Stimulated activated CD8-positive, alpha-beta memory T cell treated with anti-CD3 and anti-CD28 coated beads, Interleukin-15, amount 100 ng/mL, for 4 hours (primary cell): ENCODE measurements around the gene ASB1.
"Not testable (repeated sequence)": the region's sequence is repeated elsewhere in the genome, so short reads cannot be mapped to it uniquely, and the experiment has no call there.

Experiments used
- DNase-seq, 2 donors: peaks; one replicate each; pipeline ENCODE4 v3.0.0-alpha.2; 2020; ENCODE audit warnings: low read depth in 2 of 2

ASB1 gene

GRCh38 chr2:238423561-238424312, 3.0 kb upstream of the ASB1 start:
- no peak for DNase-seq

GRCh38 chr2:238424313-238424700, 2.4 kb upstream of the ASB1 start:
- no peak for DNase-seq

- DNase-seq = no peak
Measured at GRCh38 chr2:238425505-238425978, 1.2 kb upstream of the ASB1 start.

GRCh38 chr2:238425979-238426567, 654 bp upstream of the ASB1 start:
- DNase-seq = no peak

- no peak for DNase-seq
Measured at GRCh38 chr2:238427435-238428162, 872 bp downstream of the ASB1 start.

- no peak for DNase-seq
Measured at GRCh38 chr2:238428866-238429265, 2.1 kb downstream of the ASB1 start.

- DNase-seq = no peak
Measured at GRCh38 chr2:238430781-238431180, 4.1 kb downstream of the ASB1 start.

- no peak for DNase-seq
Measured at GRCh38 chr2:238431456-238431855, 4.7 kb downstream of the ASB1 start.

GRCh38 chr2:238433300-238433915, 6.7 kb downstream of the ASB1 start:
- no peak for DNase-seq

- DNase-seq = no peak
Measured at GRCh38 chr2:238433941-238434845, 7.5 kb downstream of the ASB1 start.

GRCh38 chr2:238434846-238435751, 8.4 kb downstream of the ASB1 start:
- no peak for DNase-seq

- no peak for DNase-seq
Measured at GRCh38 chr2:238435752-238436096, 9.0 kb downstream of the ASB1 start.

- DNase-seq = peak; percentile 19 to 47
Measured at GRCh38 chr2:238438856-238439849, 12.4 kb downstream of the ASB1 start.

GRCh38 chr2:238439917-238440316, 13.2 kb downstream of the ASB1 start:
- DNase-seq = no peak

GRCh38 chr2:238440331-238440730, 13.6 kb downstream of the ASB1 start:
- DNase-seq = no peak

- no peak for DNase-seq
Measured at GRCh38 chr2:238440767-238441166, 14.0 kb downstream of the ASB1 start.

- no peak for DNase-seq
Measured at GRCh38 chr2:238441262-238442114, 14.8 kb downstream of the ASB1 start.

- not testable (repeated sequence) for DNase-seq
Measured at GRCh38 chr2:238442257-238442656, 15.5 kb downstream of the ASB1 start.
